OCI-LY7 (cell line): ENCODE measurements around the gene GABARAP. TPM values are rescaled to one million over a fixed set of nuclear protein-coding genes. Genes with fewer than 3 reads are reported as not detected.

Source experiments
- microRNA-seq: library from miRNA; unstranded; fragments of <30 nt; microRNA quantifications from one replicate; pipeline ENCODE4 v1.2.0, GENCODE V29; 2022; ENCODE audit warnings: borderline replicate concordance
- small RNA-seq: library from RNA; depleted of rRNA; stranded (forward); fragments of <200 nt; gene quantifications from one replicate; pipeline ENCODE3, GENCODE V24; 2014
- total RNA-seq, 2 experiments: library from RNA; depleted of rRNA in 1 of 2; stranded (reverse); fragments of >200 nt in 1 of 2; shearing (Covaris generic) in 1 of 2; gene quantifications; 2 replicates each; pipeline ENCODE4 v1.2.3, GENCODE V29; 2014 to 2022

GABARAP gene
- total RNA-seq, 2 experiments from 2014 or later: 128 to 199 TPM

Small RNA genes within 50 kb of the gene (microRNA-seq; reads per million reads assigned to microRNA genes)
- gene MIR324: 3,254 reads per million, percentile 89 among the genes with 10 or more reads in this experiment

Small RNA genes within 50 kb of the gene (small RNA-seq; reads per million reads assigned to genes)
- gene AC120057.4 (not detected), gene MIR324 (0.21 reads per million), gene RF00019 (not detected)

Other genes starting within 250 kb of the GABARAP start
Only the 30 nearest of the 36 such genes appear.
- 0.77 and 2.8 TPM in 2 replicates for gene SLC16A13, start 206.4 kb downstream of the GABARAP start, total RNA-seq (2014; rRNA removed; shearing (Covaris generic))
- gene SLC16A13, start 206.4 kb downstream of the GABARAP start, total RNA-seq (2022): 18.3 and 22.5 TPM in 2 replicates
- gene SLC16A11, start 198.4 kb downstream of the GABARAP start, total RNA-seq (2014; rRNA removed; shearing (Covaris generic)): not detected in 2 replicates
- gene SLC16A11, start 198.4 kb downstream of the GABARAP start, total RNA-seq (2022): not detected in 2 replicates
- not detected in 2 replicates for gene CLEC10A, start 162.2 kb downstream of the GABARAP start, total RNA-seq (2014; rRNA removed; shearing (Covaris generic))
- not detected in 2 replicates for gene CLEC10A, start 162.2 kb downstream of the GABARAP start, total RNA-seq (2022)
- not detected in 2 replicates for gene ASGR2, start 127.6 kb downstream of the GABARAP start, total RNA-seq (2014; rRNA removed; shearing (Covaris generic))
- gene ASGR2, start 127.6 kb downstream of the GABARAP start, total RNA-seq (2022): not detected in 2 replicates
- gene ASGR1, start 63.1 kb downstream of the GABARAP start, total RNA-seq (2014; rRNA removed; shearing (Covaris generic)): 0.23 and 1.1 TPM in 2 replicates
- 0.85 and 1.2 TPM in 2 replicates for gene ASGR1, start 63.1 kb downstream of the GABARAP start, total RNA-seq (2022)
- gene DLG4, start 22.6 kb downstream of the GABARAP start, total RNA-seq (2014; rRNA removed; shearing (Covaris generic)): 9.0 and 15.4 TPM in 2 replicates
- 27.3 and 30.2 TPM in 2 replicates for gene DLG4, start 22.6 kb downstream of the GABARAP start, total RNA-seq (2022)
- 226 and 297 TPM in 2 replicates for gene ACADVL, start 22.5 kb downstream of the GABARAP start, total RNA-seq (2014; rRNA removed; shearing (Covaris generic))
- gene ACADVL, start 22.5 kb downstream of the GABARAP start, total RNA-seq (2022): 204 and 238 TPM in 2 replicates
- 84.3 and 98.8 TPM in 2 replicates for gene DVL2, start 7.9 kb downstream of the GABARAP start, total RNA-seq (2014; rRNA removed; shearing (Covaris generic))
- 99.9 and 100 TPM in 2 replicates for gene DVL2, start 7.9 kb downstream of the GABARAP start, total RNA-seq (2022)
- gene PHF23, start 3.0 kb downstream of the GABARAP start, total RNA-seq (2014; rRNA removed; shearing (Covaris generic)): 47.7 and 50.8 TPM in 2 replicates
- 36.5 and 43.3 TPM in 2 replicates for gene PHF23, start 3.0 kb downstream of the GABARAP start, total RNA-seq (2022)
- 52.1 and 53.2 TPM in 2 replicates for gene CTDNEP1, start 9.3 kb upstream of the GABARAP start, total RNA-seq (2014; rRNA removed; shearing (Covaris generic))
- gene CTDNEP1, start 9.3 kb upstream of the GABARAP start, total RNA-seq (2022): 161 and 173 TPM in 2 replicates
- gene ELP5, start 9.8 kb upstream of the GABARAP start, total RNA-seq (2014; rRNA removed; shearing (Covaris generic)): 71.7 and 84.6 TPM in 2 replicates
- 96.8 and 97.3 TPM in 2 replicates for gene ELP5, start 9.8 kb upstream of the GABARAP start, total RNA-seq (2022)
- gene CLDN7, start 20.0 kb upstream of the GABARAP start, total RNA-seq (2014; rRNA removed; shearing (Covaris generic)): 0.28 TPM in 1 of 2 replicates, not detected in the other
- gene CLDN7, start 20.0 kb upstream of the GABARAP start, total RNA-seq (2022): 0.32 and 0.65 TPM in 2 replicates
- gene SLC2A4, start 39.3 kb upstream of the GABARAP start, total RNA-seq (2014; rRNA removed; shearing (Covaris generic)): 0.49 and 0.63 TPM in 2 replicates
- 0.30 and 0.61 TPM in 2 replicates for gene SLC2A4, start 39.3 kb upstream of the GABARAP start, total RNA-seq (2022)
- 9.8 and 12.8 TPM in 2 replicates for gene YBX2, start 52.2 kb upstream of the GABARAP start, total RNA-seq (2014; rRNA removed; shearing (Covaris generic))
- gene YBX2, start 52.2 kb upstream of the GABARAP start, total RNA-seq (2022): 6.7 and 11.8 TPM in 2 replicates
- gene EIF5A, start 65.2 kb upstream of the GABARAP start, total RNA-seq (2014; rRNA removed; shearing (Covaris generic)): 491 and 519 TPM in 2 replicates
- gene EIF5A, start 65.2 kb upstream of the GABARAP start, total RNA-seq (2022): 692 and 803 TPM in 2 replicates
- 70.4 and 70.5 TPM in 2 replicates for gene GPS2, start 72.9 kb upstream of the GABARAP start, total RNA-seq (2014; rRNA removed; shearing (Covaris generic))
- gene GPS2, start 72.9 kb upstream of the GABARAP start, total RNA-seq (2022): 75.0 and 80.8 TPM in 2 replicates
- gene NEURL4, start 86.9 kb upstream of the GABARAP start, total RNA-seq (2014; rRNA removed; shearing (Covaris generic)): 30.2 and 34.7 TPM in 2 replicates
- gene NEURL4, start 86.9 kb upstream of the GABARAP start, total RNA-seq (2022): 50.2 and 66.8 TPM in 2 replicates
- 113 and 117 TPM in 2 replicates for gene ACAP1, start 94.1 kb upstream of the GABARAP start, total RNA-seq (2014; rRNA removed; shearing (Covaris generic))
- 256 and 259 TPM in 2 replicates for gene ACAP1, start 94.1 kb upstream of the GABARAP start, total RNA-seq (2022)
- gene KCTD11, start 109.7 kb upstream of the GABARAP start, total RNA-seq (2014; rRNA removed; shearing (Covaris generic)): 4.1 and 6.0 TPM in 2 replicates
- 7.6 and 8.6 TPM in 2 replicates for gene KCTD11, start 109.7 kb upstream of the GABARAP start, total RNA-seq (2022)
- gene TMEM95, start 112.7 kb upstream of the GABARAP start, total RNA-seq (2014; rRNA removed; shearing (Covaris generic)): not detected in 2 replicates
- gene TMEM95, start 112.7 kb upstream of the GABARAP start, total RNA-seq (2022): 0.31 TPM in 1 of 2 replicates, not detected in the other
- gene TNK1, start 138.6 kb upstream of the GABARAP start, total RNA-seq (2014; rRNA removed; shearing (Covaris generic)): 2.9 and 5.0 TPM in 2 replicates
- 4.8 and 6.4 TPM in 2 replicates for gene TNK1, start 138.6 kb upstream of the GABARAP start, total RNA-seq (2022)
- 8.9 and 15.3 TPM in 2 replicates for gene PLSCR3, start 152.1 kb upstream of the GABARAP start, total RNA-seq (2014; rRNA removed; shearing (Covaris generic))
- 23.1 and 27.6 TPM in 2 replicates for gene PLSCR3, start 152.1 kb upstream of the GABARAP start, total RNA-seq (2022)
- 108 and 165 TPM in 2 replicates for gene TMEM256, start 161.6 kb upstream of the GABARAP start, total RNA-seq (2014; rRNA removed; shearing (Covaris generic))
- 96.6 and 107 TPM in 2 replicates for gene TMEM256, start 161.6 kb upstream of the GABARAP start, total RNA-seq (2022)
- 0.06 TPM in 1 of 2 replicates, not detected in the other for gene NLGN2, start 165.4 kb upstream of the GABARAP start, total RNA-seq (2014; rRNA removed; shearing (Covaris generic))
- gene NLGN2, start 165.4 kb upstream of the GABARAP start, total RNA-seq (2022): 1.2 TPM in 1 of 2 replicates, not detected in the other
- gene SPEM1, start 177.9 kb upstream of the GABARAP start, total RNA-seq (2014; rRNA removed; shearing (Covaris generic)): not detected in 2 replicates
- gene SPEM1, start 177.9 kb upstream of the GABARAP start, total RNA-seq (2022): not detected in 2 replicates
- gene SPEM2, start 183.2 kb upstream of the GABARAP start, total RNA-seq (2014; rRNA removed; shearing (Covaris generic)): not detected in 2 replicates
- gene SPEM2, start 183.2 kb upstream of the GABARAP start, total RNA-seq (2022): not detected in 2 replicates
- not detected in 2 replicates for gene SPEM3, start 186.4 kb upstream of the GABARAP start, total RNA-seq (2014; rRNA removed; shearing (Covaris generic))
- gene SPEM3, start 186.4 kb upstream of the GABARAP start, total RNA-seq (2022): not detected in 2 replicates
- 13.4 and 15.6 TPM in 2 replicates for gene TMEM102, start 193.0 kb upstream of the GABARAP start, total RNA-seq (2014; rRNA removed; shearing (Covaris generic))
- 16.6 and 18.9 TPM in 2 replicates for gene TMEM102, start 193.0 kb upstream of the GABARAP start, total RNA-seq (2022)
- gene FGF11, start 197.1 kb upstream of the GABARAP start, total RNA-seq (2014; rRNA removed; shearing (Covaris generic)): 1.3 and 2.8 TPM in 2 replicates
- 9.9 and 11.0 TPM in 2 replicates for gene FGF11, start 197.1 kb upstream of the GABARAP start, total RNA-seq (2022)
- 12.7 and 13.2 TPM in 2 replicates for gene CHRNB1, start 202.6 kb upstream of the GABARAP start, total RNA-seq (2014; rRNA removed; shearing (Covaris generic))
- 13.4 and 15.6 TPM in 2 replicates for gene CHRNB1, start 202.6 kb upstream of the GABARAP start, total RNA-seq (2022)